ENCODE measurements around the gene SMIM36.
"Not testable (repeated sequence)": the region's sequence is repeated elsewhere in the genome, so short reads cannot be mapped to it uniquely, and the experiment has no call there.

Gene SMIM36

DNA sequence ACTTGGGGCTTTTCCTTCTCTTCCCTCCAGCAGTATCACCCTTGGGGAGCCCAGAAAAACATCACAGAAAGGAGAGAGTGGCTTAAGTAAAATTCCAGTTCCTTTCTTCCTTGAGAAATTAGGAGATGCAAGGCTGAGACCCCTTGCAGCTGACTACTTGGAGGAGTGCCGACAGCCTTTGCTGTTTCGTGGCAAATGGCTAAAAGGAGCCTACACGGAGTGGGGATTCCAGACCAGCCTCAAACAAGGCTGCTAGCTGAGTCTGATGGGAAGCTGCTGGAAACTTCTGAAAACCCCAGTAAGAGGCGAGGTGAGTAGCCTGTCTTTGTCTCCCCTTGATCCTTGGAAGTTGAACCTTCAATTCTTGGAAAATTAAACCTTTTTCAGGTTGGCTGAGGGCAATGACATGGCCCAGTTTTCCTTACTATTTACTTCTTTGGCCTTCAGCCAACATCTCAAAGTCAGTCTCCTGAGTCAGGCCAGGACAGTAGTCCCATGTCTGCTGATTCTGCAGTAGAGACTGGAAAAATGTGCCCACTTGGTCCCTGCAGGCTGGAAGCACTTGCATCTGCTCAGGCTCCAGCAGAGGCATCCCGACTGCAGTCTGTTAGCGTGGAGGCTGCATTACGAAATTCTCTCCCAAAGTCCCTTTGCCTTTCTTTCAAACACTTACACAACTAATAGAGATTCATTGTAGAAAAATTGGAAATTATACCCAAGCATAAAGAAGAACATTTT is 23.4 kb downstream of the SMIM36 start:
- ATAC-seq (replicated peaks) (no peak), DNase-seq (no peak)
- Mint-ChIP-seq H3K27ac (no peak overlapping the region), H3K36me3 (no peaks in the 10 kb centered on the region), H3K4me3 (no peak overlapping the region), H3K27me3 (peaks cover 12 to 31% of the 10 kb centered on the region in 2 donors), H3K4me1 (peaks cover 3 to 7% of the 10 kb centered on the region in 2 donors), H3K9me3 (no peaks in the 10 kb centered on the region)

GRCh38 chr17:55484575-55484974 is 26.7 kb downstream of the SMIM36 start:
- H3K27me3 Mint-ChIP-seq: peaks cover 9 to 19% of the 10 kb centered on the region in 2 donors
- no peaks in the 10 kb centered on the region for H3K36me3 Mint-ChIP-seq
- H3K4me1 Mint-ChIP-seq: peaks cover 6 to 10% of the 10 kb centered on the region in 2 donors
- no peaks in the 10 kb centered on the region for H3K9me3 Mint-ChIP-seq
- no peak overlapping the region for H3K4me3 Mint-ChIP-seq
- no peak for DNase-seq
- no peak overlapping the region for H3K27ac Mint-ChIP-seq
- ATAC-seq (replicated peaks): no peak

DNA sequence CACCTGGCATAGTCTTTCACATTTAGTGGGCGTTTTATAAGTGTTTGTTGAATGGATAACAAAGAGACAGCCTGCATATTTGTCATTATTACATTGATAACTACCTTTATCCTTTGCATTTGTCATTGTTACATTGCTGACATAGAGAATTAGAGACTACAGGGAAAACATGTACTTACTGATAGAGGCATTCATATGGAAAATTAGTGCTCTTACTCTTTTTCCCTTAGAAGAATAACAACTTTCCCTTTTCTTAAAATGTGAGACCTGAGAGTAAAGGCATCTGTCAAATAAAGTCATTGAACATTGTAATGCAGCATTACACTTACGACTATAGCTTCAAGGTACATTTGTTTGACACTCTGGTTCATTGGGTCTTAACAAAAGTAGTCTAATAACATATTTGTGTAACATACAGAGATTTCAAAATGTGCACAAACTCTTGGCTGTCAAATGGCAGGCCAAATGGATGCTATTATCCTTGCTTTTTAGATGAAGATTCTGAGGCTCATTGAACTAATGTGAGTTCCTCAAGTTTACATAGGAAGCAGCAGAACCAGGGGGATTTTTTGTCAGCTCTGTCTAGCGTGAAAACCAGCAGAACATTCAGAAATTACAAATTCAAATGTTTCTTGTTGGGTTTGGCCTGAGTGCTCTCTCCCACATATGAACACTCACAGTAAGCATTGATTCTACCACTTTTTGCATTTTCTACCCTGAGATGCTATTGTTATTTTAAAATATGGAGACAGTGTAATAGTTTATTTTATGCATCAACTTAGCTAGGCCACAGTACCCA is 28.5 kb downstream of the SMIM36 start:
- Mint-ChIP-seq H3K4me3 (no peak overlapping the region), H3K9me3 (no peaks in the 10 kb centered on the region), H3K4me1 (peaks cover 6 to 10% of the 10 kb centered on the region in 2 donors), H3K27ac (no peak overlapping the region), H3K36me3 (no peaks in the 10 kb centered on the region), H3K27me3 (peaks cover 12 to 19% of the 10 kb centered on the region in 2 donors)
- ATAC-seq (replicated peaks) (peak in 1 of 2 donors; percentile 62), DNase-seq (no peak)

DNA sequence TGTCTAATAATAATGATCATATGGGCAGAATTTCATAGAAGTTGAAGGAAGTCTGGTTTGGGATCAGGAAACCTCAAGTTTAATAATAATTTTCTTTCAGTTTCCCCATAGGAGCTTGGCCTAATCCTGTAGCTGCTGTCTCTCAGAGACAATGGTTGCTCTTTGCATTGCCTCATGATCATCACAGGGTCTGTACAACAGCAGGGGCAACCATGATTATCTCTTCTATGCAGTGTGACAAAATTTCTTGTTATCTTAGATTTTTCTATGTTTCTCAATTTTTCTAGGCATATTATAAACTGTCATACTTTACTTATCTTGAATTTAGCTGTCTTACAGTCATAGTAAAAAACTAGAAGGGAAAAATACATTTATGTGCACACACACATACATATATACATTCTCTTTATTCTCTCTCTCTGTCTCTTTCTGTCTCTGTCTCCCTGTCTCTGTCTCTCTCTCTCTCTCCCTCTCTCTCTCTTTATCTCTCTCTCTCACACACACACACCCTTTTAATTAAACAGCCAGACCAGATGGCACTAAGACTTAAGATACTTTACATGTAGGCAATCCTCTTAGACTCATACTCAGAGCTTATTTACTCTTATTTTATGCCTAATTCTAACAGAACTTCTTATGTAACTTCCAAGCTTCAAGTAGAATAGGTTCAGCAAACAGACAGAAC is 30.5 kb downstream of the SMIM36 start:
- no peak for ATAC-seq (replicated peaks)
- no peak for DNase-seq
- Mint-ChIP-seq H3K27ac (no peak overlapping the region), H3K9me3 (no peaks in the 10 kb centered on the region), H3K4me1 (peaks cover 6 to 10% of the 10 kb centered on the region in 2 donors), H3K4me3 (no peak overlapping the region), H3K36me3 (no peaks in the 10 kb centered on the region), H3K27me3 (peaks cover 12 to 19% of the 10 kb centered on the region in 2 donors)

- Mint-ChIP-seq H3K4me3 (no peak overlapping the region), H3K27ac (no peak overlapping the region), H3K4me1 (peaks cover 6 to 10% of the 10 kb centered on the region in 2 donors), H3K9me3 (no peaks in the 10 kb centered on the region), H3K27me3 (peaks cover 12 to 23% of the 10 kb centered on the region in 2 donors), H3K36me3 (no peaks in the 10 kb centered on the region)
- DNase-seq (no peak), ATAC-seq (replicated peaks) (no peak)
Measured at GRCh38 chr17:55479903-55480302, 31.3 kb downstream of the SMIM36 start.

DNA sequence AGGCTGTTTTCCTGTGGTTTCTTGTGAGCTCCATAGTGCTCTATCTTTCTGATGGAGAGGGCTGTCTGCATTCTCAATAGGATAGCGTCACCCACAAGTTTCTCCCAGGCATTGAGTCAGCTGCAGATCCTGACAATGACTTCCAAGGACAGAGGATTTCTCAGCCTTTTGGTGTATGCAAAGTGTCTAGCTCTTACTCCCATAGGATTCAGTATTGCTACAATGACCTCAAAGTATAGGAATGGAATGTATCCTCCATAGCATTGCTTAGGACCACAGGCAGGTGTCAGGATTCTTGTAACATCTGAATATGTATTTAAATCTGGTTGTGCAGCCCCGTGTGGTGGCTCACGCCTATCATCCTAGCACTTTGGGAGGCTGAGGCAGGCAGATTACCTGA is 32.3 kb downstream of the SMIM36 start:
- DNase-seq (no peak), ATAC-seq (replicated peaks) (no peak)
- no peaks in the 10 kb centered on the region for H3K36me3 Mint-ChIP-seq
- H3K27ac Mint-ChIP-seq: no peak overlapping the region
- peaks cover 6% of the 10 kb centered on the region in 2 donors for H3K4me1 Mint-ChIP-seq
- no peak overlapping the region for H3K4me3 Mint-ChIP-seq
- H3K27me3 Mint-ChIP-seq: peaks cover 12 to 23% of the 10 kb centered on the region in 2 donors
- no peaks in the 10 kb centered on the region for H3K9me3 Mint-ChIP-seq

GRCh38 chr17:55466671-55467070 is 44.6 kb downstream of the SMIM36 start:
- H3K27ac Mint-ChIP-seq: no peak overlapping the region
- H3K4me3 Mint-ChIP-seq: no peak overlapping the region
- peaks cover 0 to 5% of the 10 kb centered on the region in 2 donors for H3K9me3 Mint-ChIP-seq
- H3K27me3 Mint-ChIP-seq: peaks cover 15 to 28% of the 10 kb centered on the region in 2 donors
- ATAC-seq (replicated peaks): no peak
- H3K36me3 Mint-ChIP-seq: peaks cover 0 to 6% of the 10 kb centered on the region in 2 donors
- no peak for DNase-seq
- peaks cover 8 to 9% of the 10 kb centered on the region in 2 donors for H3K4me1 Mint-ChIP-seq

DNA sequence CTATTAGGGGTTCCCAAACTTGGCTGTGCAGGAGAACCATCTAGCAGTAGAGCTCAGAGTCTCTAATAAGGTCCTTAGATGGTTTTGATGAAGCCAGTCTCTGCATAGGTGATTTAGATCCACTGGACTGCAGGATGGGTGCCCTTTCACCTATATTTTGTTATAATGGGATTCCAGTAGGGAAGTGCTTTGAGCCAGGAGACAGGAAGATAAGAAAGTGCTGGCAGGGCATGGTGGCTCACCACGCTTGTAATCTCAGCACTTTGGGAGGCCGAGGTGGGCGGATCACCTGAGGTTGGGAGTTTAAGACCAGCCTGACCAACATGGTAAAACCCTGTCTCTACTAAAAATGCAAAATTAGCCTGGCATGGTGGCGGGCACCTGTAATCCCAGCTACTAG is 45.5 kb downstream of the SMIM36 start:
- not testable (repeated sequence) for H3K4me3 Mint-ChIP-seq; H3K36me3 Mint-ChIP-seq; H3K27ac Mint-ChIP-seq; ATAC-seq (replicated peaks); DNase-seq; H3K9me3 Mint-ChIP-seq; H3K4me1 Mint-ChIP-seq
- H3K27me3 Mint-ChIP-seq: peaks cover 15 to 28% of the 10 kb centered on the region in 2 donors

GRCh38 chr17:55463600-55463999 is 47.7 kb downstream of the SMIM36 start:
- peaks cover 0 to 5% of the 10 kb centered on the region in 2 donors for H3K9me3 Mint-ChIP-seq
- ATAC-seq (replicated peaks): peak; percentile 76 to 91
- DNase-seq: peak; percentile 1
- peaks cover 8 to 21% of the 10 kb centered on the region in 2 donors for H3K27me3 Mint-ChIP-seq
- peak overlapping the region in 1 of 2 donors; percentile 37 for H3K4me3 Mint-ChIP-seq
- H3K36me3 Mint-ChIP-seq: peaks cover 0 to 6% of the 10 kb centered on the region in 2 donors
- peak overlapping the region; percentile 81 for H3K27ac Mint-ChIP-seq
- H3K4me1 Mint-ChIP-seq: peaks cover 15 to 19% of the 10 kb centered on the region in 2 donors

DNA sequence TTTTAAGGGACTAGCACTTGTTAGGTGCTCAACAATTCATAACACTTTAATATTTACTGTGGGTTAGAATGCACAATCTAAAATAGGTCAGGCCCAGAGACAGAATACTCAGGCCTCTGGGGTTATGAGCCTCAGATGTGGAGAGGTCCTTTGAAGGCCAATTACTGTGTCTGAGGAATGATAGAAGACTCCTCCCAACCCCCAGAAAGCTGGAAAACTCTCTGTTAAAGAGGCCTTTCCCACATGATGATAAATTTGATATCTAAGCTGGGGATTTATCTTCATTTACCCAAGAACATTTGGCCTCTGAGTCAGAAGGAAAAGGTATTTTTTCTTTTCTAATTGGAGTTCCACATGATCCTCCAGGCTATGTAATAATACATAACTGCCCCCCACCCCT is 48.5 kb downstream of the SMIM36 start:
- H3K27me3 Mint-ChIP-seq: peaks cover 8 to 18% of the 10 kb centered on the region in 2 donors
- peaks cover 20 to 26% of the 10 kb centered on the region in 2 donors for H3K4me1 Mint-ChIP-seq
- ATAC-seq (replicated peaks): no peak
- H3K27ac Mint-ChIP-seq: no peak overlapping the region
- peaks cover 0 to 3% of the 10 kb centered on the region in 2 donors for H3K36me3 Mint-ChIP-seq
- H3K4me3 Mint-ChIP-seq: no peak overlapping the region
- no peak for DNase-seq
- H3K9me3 Mint-ChIP-seq: no peaks in the 10 kb centered on the region

- H3K9me3 Mint-ChIP-seq: no peaks in the 10 kb centered on the region
- ATAC-seq (replicated peaks) (no peak), DNase-seq (no peak)
- no peak overlapping the region for H3K27ac Mint-ChIP-seq
- H3K36me3 Mint-ChIP-seq: peaks cover 0 to 3% of the 10 kb centered on the region in 2 donors
- H3K4me1 Mint-ChIP-seq: peaks cover 20 to 26% of the 10 kb centered on the region in 2 donors
- H3K27me3 Mint-ChIP-seq: peaks cover 8 to 17% of the 10 kb centered on the region in 2 donors
- H3K4me3 Mint-ChIP-seq: no peak overlapping the region
Measured at GRCh38 chr17:55462234-55462633, 49.0 kb downstream of the SMIM36 start.

DNA sequence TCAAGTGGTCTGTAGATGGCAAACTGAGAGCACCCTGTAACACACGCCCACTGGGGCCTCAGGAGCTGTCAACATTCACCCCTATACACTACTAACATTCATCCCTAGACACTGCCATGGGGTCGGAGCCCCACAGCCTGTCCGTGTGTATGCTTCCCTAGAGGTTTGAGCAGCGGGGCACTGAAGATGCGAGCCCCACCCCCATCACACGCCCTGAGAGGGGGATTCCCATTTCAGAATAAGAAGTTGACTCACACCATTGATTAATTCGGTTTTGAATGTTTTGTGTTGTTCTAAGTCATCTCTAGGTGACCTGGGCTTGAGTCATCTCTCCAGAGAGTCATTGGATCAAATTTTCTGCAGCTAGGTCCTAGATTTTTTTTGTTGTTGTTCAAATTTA is 52.3 kb downstream of the SMIM36 start:
- peaks cover 0 to 3% of the 10 kb centered on the region in 2 donors for H3K36me3 Mint-ChIP-seq
- peak; percentile 46 for DNase-seq
- no peaks in the 10 kb centered on the region for H3K9me3 Mint-ChIP-seq
- peaks cover 6 to 24% of the 10 kb centered on the region in 2 donors for H3K27me3 Mint-ChIP-seq
- no peak overlapping the region for H3K27ac Mint-ChIP-seq
- H3K4me3 Mint-ChIP-seq: no peak overlapping the region
- ATAC-seq (replicated peaks): peak; percentile 81 to 88
- H3K4me1 Mint-ChIP-seq: peaks cover 21 to 34% of the 10 kb centered on the region in 2 donors

GRCh38 chr17:55458287-55458900 is 52.9 kb downstream of the SMIM36 start:
- Mint-ChIP-seq H3K27me3 (peaks cover 10 to 29% of the 10 kb centered on the region in 2 donors), H3K27ac (no peak overlapping the region), H3K4me1 (peaks cover 20 to 29% of the 10 kb centered on the region in 2 donors), H3K9me3 (no peaks in the 10 kb centered on the region), H3K36me3 (no peaks in the 10 kb centered on the region), H3K4me3 (no peak overlapping the region)
- ATAC-seq (replicated peaks) (no peak), DNase-seq (no peak)

All from stimulated activated naive B cell treated with anti-CD40 and anti-IgM and Interleukin-4, amounts not matched to agents 10 μg/mL and 1 μg/mL and 100 μg/mL, for 72 hours (primary cell).